ENCODE measurements around the gene EMID1.

Gene EMID1

GRCh38 chr22:29165321-29166060, 40.2 kb upstream of the EMID1 start:
- no peak overlapping the region for H3K4me3 ChIP-seq (ENCODE audit: low read depth, low read length)
- TF ChIP-seq CTCF (IDR thresholded peaks at IDR 0.05; ENCODE audit: low read depth, low read length, missing control alignments): no peak
- no peak for DNase-seq (ENCODE audit: low read depth)

- DNase-seq (ENCODE audit: low read depth): no peak
- TF ChIP-seq CTCF (IDR thresholded peaks at IDR 0.05; ENCODE audit: low read depth, low read length, missing control alignments): no peak
- H3K4me3 ChIP-seq (ENCODE audit: low read depth, low read length): no peak overlapping the region
These were observed 39.5 kb upstream of the EMID1 start for GRCh38 chr22:29166180-29166579.

- no peak overlapping the region for H3K4me3 ChIP-seq (ENCODE audit: low read depth, low read length)
- DNase-seq (ENCODE audit: low read depth): peak; percentile 98
- TF ChIP-seq CTCF (IDR thresholded peaks at IDR 0.05; ENCODE audit: low read depth, low read length, missing control alignments): no peak
These were observed 38.4 kb upstream of the EMID1 start for GRCh38 chr22:29167032-29167911.

- TF ChIP-seq CTCF (IDR thresholded peaks at IDR 0.05; ENCODE audit: low read depth, low read length, missing control alignments): no peak
- no peak overlapping the region for H3K4me3 ChIP-seq (ENCODE audit: low read depth, low read length)
- no peak for DNase-seq (ENCODE audit: low read depth)
These were observed 34.0 kb upstream of the EMID1 start for GRCh38 chr22:29171721-29172120.

GRCh38 chr22:29172216-29172615, 33.5 kb upstream of the EMID1 start:
- TF ChIP-seq CTCF (IDR thresholded peaks at IDR 0.05; ENCODE audit: low read depth, low read length, missing control alignments): no peak
- no peak for DNase-seq (ENCODE audit: low read depth)
- H3K4me3 ChIP-seq (ENCODE audit: low read depth, low read length): no peak overlapping the region

GRCh38 chr22:29175312-29175835, 30.3 kb upstream of the EMID1 start:
- no peak overlapping the region for H3K4me3 ChIP-seq (ENCODE audit: low read depth, low read length)
- no peak for DNase-seq (ENCODE audit: low read depth)
- no peak for TF ChIP-seq CTCF (IDR thresholded peaks at IDR 0.05; ENCODE audit: low read depth, low read length, missing control alignments)

Measured in GM12864 (cell line).